ENCODE data around the gene PHIP.
"Not testable (repeated sequence)": the region's sequence is repeated elsewhere in the genome, so short reads cannot be mapped to it uniquely, and the experiment has no call there.

Gene PHIP

DNA sequence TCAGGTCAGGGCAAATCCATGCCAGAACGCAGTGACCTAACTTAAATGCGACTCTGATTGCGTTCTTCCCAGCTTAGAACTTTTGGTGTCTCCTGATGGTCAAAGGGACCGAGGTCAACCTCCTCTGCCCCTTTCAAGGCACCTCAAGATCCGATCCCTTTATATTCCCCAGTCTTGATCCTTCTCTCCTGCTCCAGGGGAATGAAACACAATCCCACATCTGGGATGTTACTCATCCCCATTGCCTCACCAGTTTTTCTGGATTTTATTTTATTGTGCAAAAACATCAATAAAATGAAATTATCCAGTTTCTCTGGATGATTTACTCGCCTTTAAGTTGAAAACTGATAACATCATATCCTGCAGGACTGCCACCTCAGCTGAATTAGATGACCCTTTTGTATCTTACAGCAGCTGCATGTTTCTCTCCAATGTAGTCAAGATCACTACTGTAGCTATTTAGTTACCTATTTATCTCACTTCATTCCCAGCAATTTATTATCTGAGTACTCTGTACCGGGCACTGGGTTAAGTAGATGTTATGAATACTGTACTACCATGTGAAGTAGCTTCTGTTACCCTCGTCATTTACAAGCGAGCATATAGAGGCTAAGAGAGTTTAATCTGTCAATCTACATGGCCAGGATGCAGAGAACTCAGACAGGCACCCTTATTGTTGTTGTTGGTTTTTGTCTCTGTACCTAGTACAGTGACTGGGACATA is 166.7 kb downstream of the PHIP start:
- no peak for DNase-seq

- DNase-seq, result no peak
These were observed 167.4 kb downstream of the PHIP start for GRCh38 chr6:78910591-78911171.

GRCh38 chr6:78910010-78910409 is 168.0 kb downstream of the PHIP start:
- no peak for DNase-seq

- DNase-seq, result peak; percentile 81
These were observed 168.7 kb downstream of the PHIP start for GRCh38 chr6:78909391-78909790.

DNA sequence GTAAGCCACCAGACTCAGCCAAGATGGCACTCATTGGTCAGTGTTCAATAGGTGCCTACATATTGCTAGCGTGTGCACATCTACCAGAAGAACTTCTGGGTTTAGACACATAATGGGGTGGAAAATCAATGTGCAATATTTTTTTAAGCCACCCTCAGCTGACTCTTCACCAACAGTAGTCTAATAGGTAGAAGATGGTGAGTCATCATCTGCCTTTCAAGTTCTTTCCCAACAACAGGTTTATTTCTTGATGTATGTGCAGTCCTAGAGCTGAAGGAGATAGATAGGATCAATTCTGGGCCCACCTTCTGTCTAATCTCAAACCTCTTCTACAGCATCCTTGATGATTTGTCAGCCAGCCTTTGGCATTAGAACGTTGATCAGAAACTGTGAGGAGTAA is 169.4 kb downstream of the PHIP start:
- no peak for DNase-seq

DNA sequence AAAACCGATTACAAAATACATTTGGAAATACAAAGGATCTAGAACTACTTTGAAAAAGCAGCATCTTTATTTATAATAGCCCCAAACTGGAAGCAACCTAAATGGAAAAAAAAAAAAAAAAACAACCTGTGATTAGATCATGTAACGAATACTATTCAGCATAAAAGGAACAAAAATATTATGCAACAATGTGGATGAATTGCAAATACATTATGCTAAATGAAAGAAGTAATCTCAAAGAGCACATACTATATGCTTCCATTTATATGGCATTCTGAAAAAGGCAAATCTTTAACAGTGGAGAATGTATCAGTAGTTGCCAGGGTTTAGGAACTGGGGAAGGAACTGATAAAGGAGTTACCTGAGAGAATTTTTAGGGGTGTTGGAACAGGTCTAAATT is 181.8 kb downstream of the PHIP start:
- DNase-seq, result no peak

DNA sequence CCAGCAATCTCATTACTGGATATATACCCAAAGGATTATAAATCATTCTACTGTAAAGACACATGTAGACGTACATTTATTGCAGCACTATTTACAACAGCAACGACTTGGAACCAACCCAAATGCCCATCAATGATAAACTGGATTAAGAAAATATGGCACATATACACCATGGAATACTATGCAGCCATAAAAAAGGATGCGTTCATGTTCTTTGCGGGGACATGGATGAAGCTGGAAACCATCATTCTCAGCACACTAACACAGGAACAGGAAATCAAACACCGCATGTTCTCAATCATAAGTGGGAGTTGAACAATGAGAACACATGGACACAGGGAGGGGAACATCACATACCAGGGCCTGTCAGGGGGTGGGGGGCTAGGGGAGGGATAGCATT is 188.2 kb downstream of the PHIP start:
- not testable (repeated sequence) for DNase-seq

Data from fibroblast of skin of right quadriceps (primary cell).